Tibial nerve (tissue), 4 donors: ENCODE results near the gene RELL2. TPM values are rescaled to one million over a fixed set of nuclear protein-coding genes. Genes with fewer than 3 reads are reported as not detected.

Experiments used
- DNase-seq, 2 donors: peaks; one replicate each; pipeline ENCODE4 v3.0.0-alpha.2; 2019; ENCODE audit warnings: low spot score in 2 of 2
- H3K27ac ChIP-seq, 4 donors: fragments of 200-600 bp; sonication (generic) in 3 of 4; one replicate each; pipeline ENCODE4 v1.5.1; 2017 to 2019; ENCODE audit warnings: mild to moderate bottlenecking in 1 of 4
- H3K27me3 ChIP-seq, 2 donors: fragments of 200-600 bp; sonication (generic) in 1 of 2; one replicate each; pipeline versions ENCODE4 v1.5.1 to v1.6.0; 2017 to 2019
- H3K36me3 ChIP-seq, 3 donors: fragments of 200-600 bp; sonication (generic); one replicate each; pipeline ENCODE4 v1.5.1; 2018 to 2019
- H3K4me1 ChIP-seq, 4 donors: fragments of 200-600 bp; sonication (generic) in 3 of 4; one replicate each; pipeline ENCODE4 v1.5.1; 2017 to 2019
- H3K4me3 ChIP-seq, 4 donors: fragments of 200-600 bp; sonication (generic) in 3 of 4; one replicate each; pipeline ENCODE4 v1.5.1; 2017 to 2019; ENCODE audit warnings: mild to moderate bottlenecking in 1 of 4, moderate library complexity in 1 of 4
- H3K9me3 ChIP-seq, 4 donors: fragments of 200-600 bp; sonication (generic) in 3 of 4; one replicate each; pipeline ENCODE4 v1.5.1; 2017 to 2019
- EP300 ChIP-seq, 2 donors: sonication (generic); formaldehyde crosslinking; IDR thresholded peaks; one replicate each; pipeline ENCODE4 v1.6.1; 2017; ENCODE audit warnings: antibody characterized with exemption in 2 of 2, mild to moderate bottlenecking in 1 of 2
- POLR2A ChIP-seq, 2 donors: fragments of 450-650 bp; IDR thresholded peaks; one replicate each; pipeline ENCODE4 v1.6.1; 2017; ENCODE audit warnings: antibody characterized with exemption in 2 of 2, mild to moderate bottlenecking in 2 of 2, moderate library complexity in 2 of 2
- WGBS, 2 donors: methylation state at CpG; one replicate each; pipeline ENCODE4 v1.1.5; 2018; 5-methylcytosine and 5-hydroxymethylcytosine counted together
- total RNA-seq, 4 donors: library from RNA; depleted of rRNA; stranded (reverse); fragments of >200 nt; gene quantifications; one replicate each; pipeline ENCODE4 v1.1.0, GENCODE V29; 2016
- TF ChIP-seq, protein P1 (sequence below), 5 experiments: fragments of 200-600 bp in 3 of 5; fragments of 450-650 bp in 2 of 5; sonication (generic) in 3 of 5; IDR thresholded peaks; one replicate each; pipeline ENCODE4 v1.5.1; 2016 to 2019; ENCODE audit warnings: antibody characterized with exemption in 5 of 5, mild to moderate bottlenecking in 3 of 5, moderate library complexity in 2 of 5

RELL2 gene
- total RNA-seq, 4 donors from 2014 or later, result 2.0 to 8.7 (median 4.1) TPM

DNA sequence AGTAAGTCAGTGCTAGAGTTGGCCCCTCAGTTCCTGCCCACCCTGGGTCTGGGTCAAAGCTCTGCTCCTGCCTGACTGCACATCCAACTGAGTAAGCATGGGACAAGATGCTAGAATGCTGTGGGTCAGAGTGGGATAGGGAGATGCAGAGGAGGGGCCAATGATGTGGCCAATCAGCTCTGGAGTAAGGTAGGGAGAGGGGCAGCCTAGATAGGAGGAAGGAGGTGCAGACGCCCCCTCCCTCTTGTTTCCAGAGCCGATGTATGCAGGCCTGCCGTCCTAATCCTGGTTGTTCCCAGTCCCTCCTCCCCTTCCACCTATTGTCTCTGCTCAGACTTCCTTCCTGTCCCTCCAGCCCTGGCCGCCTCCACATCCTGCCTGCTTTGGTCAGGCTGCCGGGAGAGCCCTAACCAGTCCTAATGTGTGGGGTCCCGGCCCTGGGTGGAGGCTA, 44.0 kb downstream of the RELL2 start:
- Histone ChIP-seq H3K4me3 (peak overlapping the region in 2 of 4 donors; percentile 49 to 57), H3K27me3 (no peaks in the 10 kb centered on the region), H3K9me3 (no peaks in the 10 kb centered on the region), H3K4me1 (peaks cover 0 to 40% (median 13%) of the 10 kb centered on the region in 4 donors), H3K27ac (peak overlapping the region in 3 of 4 donors; percentile 77 to 89 (median 85)), H3K36me3 (peaks cover 0 to 5% (median 0%) of the 10 kb centered on the region in 3 donors)
- TF ChIP-seq, protein P1, sequence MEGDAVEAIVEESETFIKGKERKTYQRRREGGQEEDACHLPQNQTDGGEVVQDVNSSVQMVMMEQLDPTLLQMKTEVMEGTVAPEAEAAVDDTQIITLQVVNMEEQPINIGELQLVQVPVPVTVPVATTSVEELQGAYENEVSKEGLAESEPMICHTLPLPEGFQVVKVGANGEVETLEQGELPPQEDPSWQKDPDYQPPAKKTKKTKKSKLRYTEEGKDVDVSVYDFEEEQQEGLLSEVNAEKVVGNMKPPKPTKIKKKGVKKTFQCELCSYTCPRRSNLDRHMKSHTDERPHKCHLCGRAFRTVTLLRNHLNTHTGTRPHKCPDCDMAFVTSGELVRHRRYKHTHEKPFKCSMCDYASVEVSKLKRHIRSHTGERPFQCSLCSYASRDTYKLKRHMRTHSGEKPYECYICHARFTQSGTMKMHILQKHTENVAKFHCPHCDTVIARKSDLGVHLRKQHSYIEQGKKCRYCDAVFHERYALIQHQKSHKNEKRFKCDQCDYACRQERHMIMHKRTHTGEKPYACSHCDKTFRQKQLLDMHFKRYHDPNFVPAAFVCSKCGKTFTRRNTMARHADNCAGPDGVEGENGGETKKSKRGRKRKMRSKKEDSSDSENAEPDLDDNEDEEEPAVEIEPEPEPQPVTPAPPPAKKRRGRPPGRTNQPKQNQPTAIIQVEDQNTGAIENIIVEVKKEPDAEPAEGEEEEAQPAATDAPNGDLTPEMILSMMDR (IDR thresholded peaks at IDR 0.05), result no peak
- TF ChIP-seq EP300 (IDR thresholded peaks at IDR 0.05) (no peak), POLR2A (IDR thresholded peaks at IDR 0.05) (no peak)
- no peak for DNase-seq
- 27 to 32% methylated on average over 6 of the region's 6 CpGs for WGBS, 2 donors

DNA sequence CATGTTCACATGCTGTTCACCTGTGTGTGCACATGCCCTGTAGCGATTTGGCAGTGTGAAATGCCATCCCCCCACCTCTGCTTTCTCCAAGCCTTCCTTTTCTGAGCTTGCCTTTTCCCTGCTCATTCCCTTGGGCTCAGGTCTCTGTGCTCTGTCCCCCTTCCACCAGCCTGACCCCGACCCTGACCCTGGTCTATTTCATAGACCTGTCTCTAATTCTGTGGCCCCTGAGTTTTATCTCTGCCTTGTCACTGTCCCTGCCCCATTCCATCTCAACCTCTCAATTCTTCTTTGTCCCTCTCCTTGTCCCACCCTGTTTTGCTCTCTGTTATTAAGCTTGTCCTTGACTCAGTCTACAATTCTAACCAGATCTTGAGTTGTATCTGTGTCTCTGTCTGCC, 44.5 kb downstream of the RELL2 start:
- Histone ChIP-seq H3K9me3 (no peaks in the 10 kb centered on the region), H3K27me3 (no peaks in the 10 kb centered on the region), H3K27ac (peak overlapping the region; percentile 25 to 89 (median 81)), H3K4me1 (peaks cover 0 to 40% (median 13%) of the 10 kb centered on the region in 4 donors), H3K36me3 (peaks cover 0 to 5% (median 0%) of the 10 kb centered on the region in 3 donors), H3K4me3 (peak overlapping the region; percentile 36 to 66 (median 53))
- WGBS, 2 donors, result 57 to 67% methylated on average over 2 of the region's 2 CpGs
- no peak for TF ChIP-seq EP300 (IDR thresholded peaks at IDR 0.05)
- TF ChIP-seq, protein P1 (IDR thresholded peaks at IDR 0.05), result no peak
- TF ChIP-seq POLR2A (IDR thresholded peaks at IDR 0.05), result no peak
- no peak for DNase-seq

DNA sequence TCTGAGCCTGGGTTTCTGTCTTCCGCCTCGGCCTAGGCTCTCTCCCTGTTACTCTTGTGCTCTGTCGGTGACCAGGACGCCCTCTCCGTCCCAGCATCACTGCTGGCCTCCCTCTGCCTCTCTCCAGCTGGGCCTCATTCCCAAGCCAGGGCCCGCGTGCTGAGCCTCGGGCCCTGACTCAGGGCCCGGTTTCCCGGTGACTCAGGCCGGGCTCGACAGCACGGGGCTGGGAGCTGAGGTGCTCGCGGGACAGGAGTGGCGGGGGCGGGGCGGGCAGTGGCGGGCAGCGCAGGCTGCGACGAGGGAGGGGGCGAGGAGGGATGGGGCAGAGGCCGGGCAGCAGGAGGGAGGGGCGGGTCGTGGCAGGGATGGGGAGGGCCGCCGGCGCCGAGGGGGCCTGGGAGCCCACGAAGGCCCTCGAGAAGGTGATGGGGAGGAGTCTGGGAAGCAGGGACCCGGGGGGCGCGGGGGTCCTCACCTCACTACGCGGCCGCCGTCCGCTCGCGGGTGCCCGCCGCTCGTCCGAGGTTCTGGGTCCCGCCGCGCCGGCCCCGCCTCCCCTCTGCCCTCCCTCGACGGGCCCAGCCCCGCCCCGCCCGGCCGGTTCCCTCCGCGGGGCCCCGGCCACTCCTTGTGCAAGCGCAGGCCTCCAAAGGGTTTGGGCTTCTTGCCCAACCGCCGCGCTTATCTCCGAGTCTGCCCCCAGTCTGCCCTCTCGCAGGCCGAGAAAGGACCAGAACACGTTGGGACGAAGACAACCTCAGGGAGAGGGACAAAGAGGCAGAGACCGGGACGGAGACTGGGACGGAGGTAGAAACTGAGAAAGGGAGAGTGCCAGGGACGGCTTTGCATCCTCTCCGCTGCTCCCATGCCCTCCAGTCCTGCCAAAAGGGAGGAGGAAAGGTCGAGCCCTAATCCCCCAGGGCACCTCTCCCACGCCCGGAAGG, 45.2 kb downstream of the RELL2 start, which contains the start of gene ARAP3:
Gene ARAP3, minus strand, starts transcription at position 536 of the 947 bp plus-strand sequence. CDS start 1,744 bp downstream, outside the sequence.
- peak within 1 kb of the TSS; percentile 25 to 89 (median 81) for H3K27ac ChIP-seq
- H3K4me3 ChIP-seq, result peak within 1 kb of the TSS; percentile 36 to 66 (median 53)
- WGBS, 2 donors, result 3 to 5% methylated on average over 39 to 70 of the region's 77 CpGs
- H3K36me3 ChIP-seq, result peaks cover 0 to 5% (median 0%) of the 10 kb centered on the region in 3 donors
- peak in 1 of 2 donors; percentile 33 for TF ChIP-seq POLR2A (IDR thresholded peaks at IDR 0.05)
- no peak for TF ChIP-seq EP300 (IDR thresholded peaks at IDR 0.05)
- TF ChIP-seq, protein P1 (IDR thresholded peaks at IDR 0.05), result no peak
- H3K27me3 ChIP-seq, result no peaks in the 10 kb centered on the region
- peaks cover 0 to 40% (median 13%) of the 10 kb centered on the region in 4 donors for H3K4me1 ChIP-seq
- H3K9me3 ChIP-seq, result no peaks in the 10 kb centered on the region
- peak; percentile 56 for DNase-seq

DNA sequence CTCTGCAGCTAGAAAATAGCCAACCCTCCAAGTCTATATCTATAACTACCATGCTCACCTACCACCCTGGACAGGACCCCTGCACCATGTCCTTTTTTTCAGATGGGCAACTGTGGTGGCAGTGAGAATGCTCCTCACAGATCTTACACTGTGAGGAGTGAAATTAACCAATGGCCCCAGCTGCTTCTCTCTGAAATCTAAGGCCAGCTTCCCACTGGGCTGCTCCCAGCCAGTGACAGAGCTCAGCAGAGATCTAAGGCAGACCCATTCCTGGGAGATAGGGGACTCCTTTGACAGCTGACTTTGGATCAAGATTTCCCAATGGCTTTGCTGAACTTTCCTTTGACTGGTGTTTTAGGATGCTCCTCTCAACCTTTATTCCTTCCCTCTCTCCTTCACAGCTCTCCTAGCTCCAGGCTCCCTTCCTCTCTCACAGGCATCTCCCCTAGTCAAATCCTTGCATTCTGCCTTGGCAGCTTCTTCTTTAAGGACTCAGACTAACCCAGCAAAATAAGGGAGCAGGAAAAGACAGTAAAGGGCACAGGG, 46.9 kb downstream of the RELL2 start:
- Histone ChIP-seq H3K4me1 (peaks cover 0 to 40% (median 13%) of the 10 kb centered on the region in 4 donors), H3K4me3 (no peak overlapping the region), H3K36me3 (no peaks in the 10 kb centered on the region), H3K9me3 (no peaks in the 10 kb centered on the region), H3K27me3 (no peaks in the 10 kb centered on the region), H3K27ac (peak overlapping the region in 1 of 4 donors; percentile 89)
- no peak for TF ChIP-seq POLR2A (IDR thresholded peaks at IDR 0.05)
- TF ChIP-seq EP300 (IDR thresholded peaks at IDR 0.05), result no peak
- TF ChIP-seq, protein P1 (IDR thresholded peaks at IDR 0.05), result no peak
- DNase-seq, result no peak
